GM12878 (cell line): ENCODE data around the gene DNMT3L. TPM values are rescaled to one million over a fixed set of nuclear protein-coding genes. Genes with fewer than 3 reads are reported as not detected.

Experiments used
- ATAC-seq: fragments of 200-7000 bp; cut with Tn5 transposase; 3 replicates; pipeline ENCODE4 v1.9.1; 2020; ENCODE audit warnings: mild to moderate bottlenecking, moderate library complexity
- BruUV-seq: library from RNA; stranded (reverse); fragments of 400-500 nt; replicated peaks from 2 replicates; lab custom pipeline; 2021; lab: Mats Ljungman, UMichigan
- CTCF ChIA-PET: fragments of 300-600 bp; sonication (Branson Sonifier 250); formaldehyde crosslinking; extraction: SDS; loops from one replicate; lab custom pipeline; 2021; ENCODE audit warnings: inconsistent platforms; lab: Yijun Ruan, JAX
- POLR2A ChIA-PET: fragments of 350-600 bp; formaldehyde crosslinking; extraction: SDS; loops from one replicate; lab custom pipeline; 2021; ENCODE audit warnings: inconsistent platforms; lab: Charles Lee
- RAD21 ChIA-PET: fragments of 300-600 bp; sonication (Branson Sonifier 250); formaldehyde crosslinking; loops from one replicate; lab custom pipeline; 2023; ENCODE audit warnings: antibody characterized with exemption; ENCODE audit not compliant: unreplicated experiment; lab: Charles Lee
- SMC1A ChIA-PET: fragments of 300-600 bp; sonication (Branson Sonifier 250); formaldehyde crosslinking; loops from one replicate; lab custom pipeline; 2023; ENCODE audit not compliant: unreplicated experiment, uncharacterized antibody; lab: Charles Lee
- DNase-seq: peaks from one replicate; pipeline ENCODE4 v3.0.0-alpha.2; 2011; ENCODE audit warnings: low read depth, low spot score
- FAIRE-seq: peaks from 3 replicates; lab custom pipeline; 2011; peaks lifted over from hg19 to GRCh38; lab: Jason Lieb, UNC
- H2AFZ ChIP-seq: 2 replicates; pipeline ENCODE4 v1.6.0; 2011; ENCODE audit warnings: low read depth, low read length, control low read depth; ENCODE audit not compliant: control insufficient read depth
- H3K27ac ChIP-seq: 2 replicates; pipeline ENCODE4 v1.5.1; 2011; ENCODE audit warnings: control low read depth; ENCODE audit not compliant: control insufficient read depth, insufficient read depth
- H3K27me3 ChIP-seq, 2 experiments: replicated peaks in 1 of 2; 2 replicates each; pipeline versions ENCODE4 v1.6.0 to v1.6.1; 2011; ENCODE audit warnings: low read length in 1 of 2; ENCODE audit not compliant: control insufficient read depth in 2 of 2, insufficient read depth in 2 of 2
- H3K36me3 ChIP-seq, 2 experiments: 2 replicates each; pipeline ENCODE4 v1.5.1; 2011; ENCODE audit warnings: low read length in 1 of 2; ENCODE audit not compliant: control insufficient read depth in 2 of 2, insufficient read depth in 2 of 2
- H3K4me1 ChIP-seq: 2 replicates; pipeline ENCODE4 v1.6.1; 2011; ENCODE audit warnings: mild to moderate bottlenecking, low read length, moderate library complexity, mixed read lengths; ENCODE audit not compliant: control insufficient read depth, insufficient read depth
- H3K4me2 ChIP-seq: 2 replicates; pipeline ENCODE4 v1.6.0; 2011; ENCODE audit warnings: control low read depth; ENCODE audit not compliant: control insufficient read depth, insufficient read depth
- H3K4me3 ChIP-seq: fragments of 200-600 bp; sonication (generic); 2 replicates; pipeline ENCODE4 v1.5.1; 2016
- H3K79me2 ChIP-seq: 2 replicates; pipeline ENCODE4 v1.6.0; 2011; ENCODE audit warnings: low read length; ENCODE audit not compliant: control insufficient read depth, insufficient read depth
- H3K9ac ChIP-seq: 2 replicates; pipeline ENCODE4 v1.8.0; 2011; ENCODE audit warnings: low read length, control low read depth, mixed read lengths; ENCODE audit not compliant: control insufficient read depth, insufficient read depth
- H3K9me3 ChIP-seq: replicated peaks from 3 replicates; pipeline ENCODE4 v1.5.1; 2011; ENCODE audit warnings: mild to moderate bottlenecking, low read length; ENCODE audit not compliant: control insufficient read depth, insufficient read depth
- H4K20me1 ChIP-seq: 2 replicates; pipeline ENCODE4 v1.6.0; 2011; ENCODE audit not compliant: control insufficient read depth, insufficient read depth
- BACH1 ChIP-seq: fragments of 450-650 bp; IDR thresholded peaks from 2 replicates; pipeline ENCODE4 v1.6.1; 2017; ENCODE audit warnings: mild to moderate bottlenecking, borderline replicate concordance
- EGR1 ChIP-seq, 2 experiments: IDR thresholded peaks; 1 replicate in 1 of 2; 2 replicates in 1 of 2; pipeline ENCODE4 v1.6.1; 2011 to 2012; ENCODE audit warnings: low read depth in 2 of 2, low read length in 2 of 2, borderline replicate concordance in 1 of 2, mild to moderate bottlenecking in 1 of 2, moderate library complexity in 1 of 2
- FOXK2 ChIP-seq: fragments of 450-650 bp; IDR thresholded peaks from 2 replicates; pipeline ENCODE4 v1.6.1; 2017; ENCODE audit warnings: mild to moderate bottlenecking, moderate library complexity
- WGBS: methylation state at CpG from one replicate; pipeline ENCODE4 v1.1.6; 2016; ENCODE audit warnings: low lambda C conversion rate; ENCODE audit not compliant: insufficient replicate concordance, insufficient coverage; ENCODE audit errors: missing lambda C conversion rate; 5-methylcytosine and 5-hydroxymethylcytosine counted together
- in situ Hi-C: fragments of 300-500 bp; cut with MboI; formaldehyde crosslinking; loops from 9 replicates; pipeline ENCODE4 v1.14.3; 2018; ENCODE audit warnings: mixed read lengths
- intact Hi-C: fragments of 100-400 bp; cut with micrococcal nuclease; formaldehyde crosslinking; loops from one replicate; pipeline ENCODE4 v1.14.2; 2022; ENCODE audit not compliant: unreplicated experiment
- polyA plus RNA-seq, 11 experiments: library from polyadenylated mRNA; depleted of rRNA in 4 of 11; unstranded in 6 of 11; stranded (reverse) in 5 of 11; fragments of >200 nt; fragmentation: Nextera tagmentation in 4 of 11; fragmentation: Illumina TruSeq in 1 of 11; extraction: Ambion mirVana in 4 of 11; extraction: Trizol in 1 of 11; gene quantifications; 1 replicate in 1 of 11; 2 replicates in 10 of 11; pipeline versions ENCODE4 v1.2.1 to v1.2.3, GENCODE V29; 2011 to 2016; ENCODE audit warnings: inconsistent platforms in 2 of 11, missing spikeins in 2 of 11, low read depth in 1 of 11
- total RNA-seq, 4 experiments: library from RNA; depleted of rRNA in 3 of 4; stranded (reverse); fragments of >200 nt in 3 of 4; fragmentation: Illumina TruSeq in 1 of 4; extraction: Trizol in 1 of 4; gene quantifications; 2 replicates each; pipeline versions ENCODE4 v1.2.1 to v1.2.3, GENCODE V29; 2013 to 2021
- TF ChIP-seq, protein P1 (sequence below): fragments of 150-350 bp; IDR thresholded peaks from 2 replicates; pipeline ENCODE4 v1.6.1; 2014; ENCODE audit warnings: mild to moderate bottlenecking, low read depth, low read length
- TF ChIP-seq, protein P2 (sequence below): IDR thresholded peaks from 2 replicates; pipeline ENCODE4 v1.6.1; 2012; ENCODE audit warnings: low read depth, low read length, improper control_type of control experiment
- TF ChIP-seq, protein P3 (sequence below): fragments of 450-650 bp; IDR thresholded peaks from 2 replicates; pipeline ENCODE4 v1.6.1; 2017; ENCODE audit warnings: mild to moderate bottlenecking, moderate library complexity

The DNMT3L gene
- total and polyA plus RNA-seq, 10 of the 15 experiments (the other 5 are each of a cell fraction or from before 2014, with no cell fraction given): not detected

DNA sequence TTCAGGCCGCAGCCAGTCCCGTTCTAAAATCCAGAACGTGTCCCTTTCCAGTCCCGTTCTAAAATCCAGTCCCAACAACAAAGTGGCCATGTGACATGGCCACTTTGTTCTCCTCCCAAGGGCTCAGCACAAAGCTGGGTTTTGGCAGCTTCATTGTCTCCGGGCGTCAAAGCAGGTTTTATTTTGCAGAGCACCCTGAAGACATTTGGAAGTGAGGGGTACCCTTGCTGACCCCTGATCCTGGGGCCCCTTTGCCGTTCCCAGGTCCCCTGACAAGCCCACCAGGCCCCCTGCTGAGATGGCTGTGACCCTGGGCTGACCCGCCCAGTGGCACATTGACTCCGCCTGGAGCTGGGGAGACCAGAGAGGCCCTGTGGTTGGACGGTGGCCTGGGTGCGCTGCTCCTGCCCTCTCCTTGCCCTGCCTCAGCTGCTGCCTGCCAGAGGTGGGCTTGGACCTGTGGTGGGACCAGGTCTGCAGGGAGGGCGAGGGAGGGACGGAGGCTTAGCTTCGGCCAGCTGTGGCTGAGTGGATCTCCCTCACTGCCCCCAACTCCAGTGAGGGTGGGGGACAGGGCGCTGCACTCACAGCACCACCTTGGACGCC lies 42.4 kb upstream of the DNMT3L start:
- Histone ChIP-seq H3K79me2 (peaks cover 61% of the 10 kb centered on the region), H3K9me3 (no peaks in the 10 kb centered on the region), H2AFZ (no peak overlapping the region), H3K27ac (no peak overlapping the region), H4K20me1 (no peaks in the 10 kb centered on the region; the same call in 1 of the 2 replicates), H3K9ac (no peak overlapping the region), H3K4me3 (no peak overlapping the region), H3K27me3 (no peaks in the 10 kb centered on the region), H3K4me2 (no peak overlapping the region), H3K36me3 (peaks cover 0 to 6% of the 10 kb centered on the region in 2 experiments; a peak in 3 of 4 replicates), H3K4me1 (peaks cover 11% of the 10 kb centered on the region)
- POLR2A ChIA-PET: interaction anchor here (0.9 kb wide), 1 partner anchor 35 kb away, joined by 3 read pairs; the partner anchor contains the start of gene CFAP410
- ATAC-seq: no peak
- no peak for FAIRE-seq
- RAD21 ChIA-PET: interaction anchor here (0.7 to 2.0 kb wide), 3 partner anchors 8 to 490 kb away, joined by 3 to 9 read pairs (median 4); no protein-coding TSS in a partner anchor
- CTCF ChIA-PET: interaction anchor here (0.6 to 1.7 kb wide), 11 partner anchors 9 to 489 kb away, joined by 3 to 9 read pairs (median 4); no protein-coding TSS in a partner anchor
- TF ChIP-seq, protein P1, sequence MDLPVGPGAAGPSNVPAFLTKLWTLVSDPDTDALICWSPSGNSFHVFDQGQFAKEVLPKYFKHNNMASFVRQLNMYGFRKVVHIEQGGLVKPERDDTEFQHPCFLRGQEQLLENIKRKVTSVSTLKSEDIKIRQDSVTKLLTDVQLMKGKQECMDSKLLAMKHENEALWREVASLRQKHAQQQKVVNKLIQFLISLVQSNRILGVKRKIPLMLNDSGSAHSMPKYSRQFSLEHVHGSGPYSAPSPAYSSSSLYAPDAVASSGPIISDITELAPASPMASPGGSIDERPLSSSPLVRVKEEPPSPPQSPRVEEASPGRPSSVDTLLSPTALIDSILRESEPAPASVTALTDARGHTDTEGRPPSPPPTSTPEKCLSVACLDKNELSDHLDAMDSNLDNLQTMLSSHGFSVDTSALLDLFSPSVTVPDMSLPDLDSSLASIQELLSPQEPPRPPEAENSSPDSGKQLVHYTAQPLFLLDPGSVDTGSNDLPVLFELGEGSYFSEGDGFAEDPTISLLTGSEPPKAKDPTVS: no peak
- TF ChIP-seq FOXK2: no peak
- 88% methylated on average over 13 of the region's 16 CpGs for WGBS
- in situ Hi-C loops: no loop called here
- SMC1A ChIA-PET: interaction anchor here (0.8 to 1.3 kb wide), 4 partner anchors 8 to 34 kb away, joined by 3 read pairs; no protein-coding TSS in a partner anchor
- no TSS peak for BruUV-seq
- intact Hi-C loops: no loop called here
- DNase-seq: no peak

DNA sequence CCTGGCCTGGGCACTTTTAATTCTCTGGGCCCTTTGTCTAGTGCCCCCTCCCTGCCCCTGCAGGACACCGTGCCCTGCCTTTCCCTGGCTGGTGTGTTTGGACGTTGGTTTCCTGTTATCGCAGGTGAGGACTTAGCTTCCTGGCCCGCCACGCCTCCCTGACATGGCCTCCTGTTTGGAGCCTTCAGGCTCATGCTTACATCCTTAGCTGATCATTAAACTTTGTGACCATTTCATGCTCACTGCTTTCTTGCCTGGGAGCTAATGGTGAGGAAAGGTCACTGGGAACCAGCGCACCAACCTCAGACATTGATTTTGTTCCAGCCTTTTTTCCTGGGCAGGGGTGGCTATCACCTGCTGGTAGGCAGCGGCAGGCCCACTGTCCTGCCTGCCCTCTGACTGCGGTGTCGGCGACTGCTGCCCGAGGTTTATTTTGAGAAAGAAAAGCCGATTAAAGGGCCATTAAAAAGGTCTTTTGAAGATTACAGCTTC lies 41.8 kb upstream of the DNMT3L start:
- intact Hi-C loops: no loop called here
- Histone ChIP-seq H2AFZ (no peak overlapping the region), H3K27me3 (no peaks in the 10 kb centered on the region), H3K9me3 (no peaks in the 10 kb centered on the region), H3K9ac (no peak overlapping the region), H3K4me3 (no peak overlapping the region), H3K27ac (no peak overlapping the region), H3K4me1 (peaks cover 13% of the 10 kb centered on the region), H3K79me2 (peaks cover 61% of the 10 kb centered on the region), H3K36me3 (peaks cover 0 to 6% of the 10 kb centered on the region in 2 experiments; a peak in 2 of 4 replicates), H4K20me1 (no peaks in the 10 kb centered on the region; the same call in 1 of the 2 replicates), H3K4me2 (no peak overlapping the region)
- ChIA-PET CTCF (interaction anchor here (0.8 to 1.7 kb wide), 9 partner anchors 12 to 490 kb away, joined by 3 to 9 read pairs (median 4); no protein-coding TSS in a partner anchor), SMC1A (interaction anchor here (1.1 to 1.3 kb wide), 3 partner anchors 9 to 35 kb away, joined by 3 read pairs; no protein-coding TSS in a partner anchor), RAD21 (interaction anchor here (0.7 to 2.0 kb wide), 3 partner anchors 7 to 490 kb away, joined by 3 to 9 read pairs (median 4); no protein-coding TSS in a partner anchor), POLR2A (interaction anchor here (0.9 kb wide), 1 partner anchor 36 kb away, joined by 3 read pairs; the partner anchor contains the start of gene CFAP410)
- DNase-seq (no peak), FAIRE-seq (peak; percentile 52), ATAC-seq (no peak)
- BruUV-seq: no TSS peak
- in situ Hi-C loops: no loop called here
- WGBS: 71% methylated on average over 12 of the region's 12 CpGs
- TF ChIP-seq EGR1 (IDR thresholded peaks at IDR 0.05; ENCODE audit: borderline replicate concordance in 1 of 2, low read depth in 2 of 2, low read length in 2 of 2) (no peak), BACH1 (no peak)
- TF ChIP-seq, protein P2, sequence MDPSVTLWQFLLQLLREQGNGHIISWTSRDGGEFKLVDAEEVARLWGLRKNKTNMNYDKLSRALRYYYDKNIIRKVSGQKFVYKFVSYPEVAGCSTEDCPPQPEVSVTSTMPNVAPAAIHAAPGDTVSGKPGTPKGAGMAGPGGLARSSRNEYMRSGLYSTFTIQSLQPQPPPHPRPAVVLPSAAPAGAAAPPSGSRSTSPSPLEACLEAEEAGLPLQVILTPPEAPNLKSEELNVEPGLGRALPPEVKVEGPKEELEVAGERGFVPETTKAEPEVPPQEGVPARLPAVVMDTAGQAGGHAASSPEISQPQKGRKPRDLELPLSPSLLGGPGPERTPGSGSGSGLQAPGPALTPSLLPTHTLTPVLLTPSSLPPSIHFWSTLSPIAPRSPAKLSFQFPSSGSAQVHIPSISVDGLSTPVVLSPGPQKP: no peak
- TF ChIP-seq, protein P3, sequence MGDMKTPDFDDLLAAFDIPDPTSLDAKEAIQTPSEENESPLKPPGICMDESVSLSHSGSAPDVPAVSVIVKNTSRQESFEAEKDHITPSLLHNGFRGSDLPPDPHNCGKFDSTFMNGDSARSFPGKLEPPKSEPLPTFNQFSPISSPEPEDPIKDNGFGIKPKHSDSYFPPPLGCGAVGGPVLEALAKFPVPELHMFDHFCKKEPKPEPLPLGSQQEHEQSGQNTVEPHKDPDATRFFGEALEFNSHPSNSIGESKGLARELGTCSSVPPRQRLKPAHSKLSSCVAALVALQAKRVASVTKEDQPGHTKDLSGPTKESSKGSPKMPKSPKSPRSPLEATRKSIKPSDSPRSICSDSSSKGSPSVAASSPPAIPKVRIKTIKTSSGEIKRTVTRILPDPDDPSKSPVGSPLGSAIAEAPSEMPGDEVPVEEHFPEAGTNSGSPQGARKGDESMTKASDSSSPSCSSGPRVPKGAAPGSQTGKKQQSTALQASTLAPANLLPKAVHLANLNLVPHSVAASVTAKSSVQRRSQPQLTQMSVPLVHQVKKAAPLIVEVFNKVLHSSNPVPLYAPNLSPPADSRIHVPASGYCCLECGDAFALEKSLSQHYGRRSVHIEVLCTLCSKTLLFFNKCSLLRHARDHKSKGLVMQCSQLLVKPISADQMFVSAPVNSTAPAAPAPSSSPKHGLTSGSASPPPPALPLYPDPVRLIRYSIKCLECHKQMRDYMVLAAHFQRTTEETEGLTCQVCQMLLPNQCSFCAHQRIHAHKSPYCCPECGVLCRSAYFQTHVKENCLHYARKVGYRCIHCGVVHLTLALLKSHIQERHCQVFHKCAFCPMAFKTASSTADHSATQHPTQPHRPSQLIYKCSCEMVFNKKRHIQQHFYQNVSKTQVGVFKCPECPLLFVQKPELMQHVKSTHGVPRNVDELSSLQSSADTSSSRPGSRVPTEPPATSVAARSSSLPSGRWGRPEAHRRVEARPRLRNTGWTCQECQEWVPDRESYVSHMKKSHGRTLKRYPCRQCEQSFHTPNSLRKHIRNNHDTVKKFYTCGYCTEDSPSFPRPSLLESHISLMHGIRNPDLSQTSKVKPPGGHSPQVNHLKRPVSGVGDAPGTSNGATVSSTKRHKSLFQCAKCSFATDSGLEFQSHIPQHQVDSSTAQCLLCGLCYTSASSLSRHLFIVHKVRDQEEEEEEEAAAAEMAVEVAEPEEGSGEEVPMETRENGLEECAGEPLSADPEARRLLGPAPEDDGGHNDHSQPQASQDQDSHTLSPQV: no peak
